IPS-NIHi7 (cell line): ENCODE results near the gene AKR1D1.

Experiments
- DNase-seq: peaks from one replicate; pipeline ENCODE4 v3.0.0; 2012; ENCODE audit warnings: mixed read lengths; ENCODE audit errors: extremely low spot score

AKR1D1 gene

DNA sequence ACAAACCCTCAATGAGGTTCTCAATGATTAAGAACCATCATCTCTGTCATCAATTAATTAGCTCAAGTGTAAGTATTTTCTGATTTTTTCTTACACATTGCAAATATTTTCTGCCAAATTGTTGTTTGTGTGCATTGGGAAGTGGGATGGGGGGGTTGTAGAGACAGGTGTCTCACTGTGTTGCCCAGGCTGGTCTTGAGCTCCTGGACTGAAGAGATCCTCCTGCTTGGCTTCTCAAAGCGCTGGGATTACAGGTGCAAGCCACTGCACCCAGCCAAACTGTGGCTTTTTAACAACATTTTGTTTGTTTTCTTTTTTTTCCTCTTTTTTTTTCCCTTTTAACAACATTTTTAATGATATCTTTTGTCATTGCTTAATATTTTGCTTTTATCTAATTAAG lies 87.5 kb downstream of the AKR1D1 start:
- DNase-seq: no peak

DNA sequence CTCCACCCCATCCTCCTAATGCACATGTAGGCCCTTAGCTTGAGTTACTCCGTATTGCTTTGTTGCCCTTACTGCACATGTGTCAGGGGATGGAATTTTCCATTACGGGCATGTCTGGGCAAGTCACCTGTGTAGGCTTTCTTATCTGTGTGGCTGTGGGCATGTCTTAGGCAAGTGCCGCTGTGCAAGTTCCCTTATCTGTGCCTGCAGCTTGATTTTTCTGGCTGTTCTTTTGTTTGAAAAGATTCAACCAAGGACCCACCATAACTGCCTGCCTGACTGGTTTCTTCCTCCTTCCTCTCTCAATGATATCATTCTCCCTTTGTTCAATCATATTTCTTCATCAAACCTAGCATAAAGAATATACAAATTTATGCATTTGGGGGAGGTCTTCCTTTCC lies 88.5 kb downstream of the AKR1D1 start:
- no peak for DNase-seq

DNA sequence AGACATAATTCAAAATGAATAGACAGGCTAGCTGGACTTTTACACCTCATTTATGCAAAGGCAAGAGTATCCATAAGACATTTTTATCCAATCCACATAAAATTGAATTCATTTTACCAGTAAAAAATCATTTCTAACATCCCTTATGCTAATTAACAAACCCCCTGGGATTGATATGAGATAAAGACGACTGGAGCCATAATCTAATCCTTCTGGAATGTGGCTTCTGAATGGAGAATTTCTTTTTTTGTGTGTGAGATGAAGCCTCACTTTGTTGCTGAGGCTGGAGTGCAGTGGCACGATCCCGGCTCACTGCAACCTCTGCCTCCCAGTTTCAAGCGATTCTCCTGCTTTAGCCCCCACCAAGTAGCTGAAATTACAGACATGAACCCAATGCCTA lies 90.4 kb downstream of the AKR1D1 start:
- no peak for DNase-seq

GRCh38 chr7:138167222-138167621 lies 91.0 kb downstream of the AKR1D1 start:
- DNase-seq: no peak

DNA sequence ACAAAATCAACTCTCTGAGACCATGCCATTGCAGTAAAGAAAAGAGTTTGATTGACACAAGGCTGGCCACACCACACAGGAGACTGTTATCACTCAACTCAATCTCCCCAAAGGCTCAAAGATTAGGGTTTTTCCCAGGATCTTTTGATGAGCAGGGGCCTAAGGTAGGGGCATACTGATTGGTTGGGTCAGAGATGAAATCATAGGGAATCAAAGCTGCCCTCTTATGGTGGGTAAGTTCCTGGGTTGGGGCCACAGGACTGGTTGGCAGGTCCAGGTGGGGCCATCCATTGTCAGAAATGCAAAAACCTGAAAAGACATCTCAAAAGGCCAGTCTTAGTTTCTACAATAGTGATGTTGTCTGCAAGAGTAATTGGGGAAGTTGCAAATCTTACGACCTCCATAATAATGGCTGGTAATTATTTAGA lies 91.6 kb downstream of the AKR1D1 start:
- DNase-seq: no peak
